H9 (cell line): ENCODE measurements around the gene DDX60. TPM values are rescaled to one million over a fixed set of nuclear protein-coding genes. Genes with fewer than 3 reads are reported as not detected.

Source experiments
- DNase-seq: peaks from one replicate; pipeline ENCODE4 v3.0.0-alpha.2; 2017
- H2AFZ ChIP-seq: one replicate; pipeline ENCODE4 v1.6.1; 2013; ENCODE audit warnings: mild to moderate bottlenecking, low read length, control low read depth, moderate library complexity
- H2AK5ac ChIP-seq: 2 replicates; pipeline ENCODE4 v1.6.1; 2013; ENCODE audit warnings: low read length, control low read depth, mixed read lengths; ENCODE audit not compliant: insufficient read length
- H2BK120ac ChIP-seq: one replicate; pipeline ENCODE4 v1.6.1; 2013; ENCODE audit warnings: low read depth, mild to moderate bottlenecking, low read length, control low read depth, inconsistent platforms; ENCODE audit not compliant: poor library complexity, severe bottlenecking
- H2BK12ac ChIP-seq: 2 replicates; pipeline ENCODE4 v1.6.1; 2013; ENCODE audit warnings: low read length, control low read depth, mixed read lengths, low read depth; ENCODE audit not compliant: insufficient read length
- H2BK15ac ChIP-seq: 2 replicates; pipeline ENCODE4 v1.6.1; 2013; ENCODE audit warnings: low read depth, low read length, control low read depth
- H2BK20ac ChIP-seq: one replicate; pipeline ENCODE4 v1.6.1; 2013; ENCODE audit warnings: low read depth, mild to moderate bottlenecking, low read length, control low read depth, inconsistent platforms; ENCODE audit not compliant: poor library complexity, severe bottlenecking
- H2BK5ac ChIP-seq: 2 replicates; pipeline ENCODE4 v1.6.1; 2013; ENCODE audit warnings: low read length, control low read depth, mixed read lengths; ENCODE audit not compliant: insufficient read length
- H3K14ac ChIP-seq: 2 replicates; pipeline ENCODE4 v1.6.1; 2013; ENCODE audit warnings: low read length, control low read depth; ENCODE audit not compliant: insufficient read depth
- H3K18ac ChIP-seq: 2 replicates; pipeline ENCODE4 v1.6.1; 2013; ENCODE audit warnings: low read depth, mild to moderate bottlenecking, mixed read lengths, low read length, control low read depth; ENCODE audit not compliant: insufficient read length
- H3K23ac ChIP-seq: 2 replicates; pipeline ENCODE4 v1.6.1; 2013; ENCODE audit warnings: low read length, control low read depth, mixed read lengths, low read depth; ENCODE audit not compliant: insufficient read length
- H3K23me2 ChIP-seq: 2 replicates; pipeline ENCODE4 v1.6.1; 2013; ENCODE audit warnings: low read depth, mild to moderate bottlenecking, mixed read lengths, low read length, control low read depth; ENCODE audit not compliant: insufficient read length, poor library complexity, severe bottlenecking
- H3K27ac ChIP-seq: 2 replicates; pipeline ENCODE4 v1.5.1; 2013; ENCODE audit warnings: low read length, control low read depth, mixed read lengths, low read depth; ENCODE audit not compliant: insufficient read length
- H3K27me3 ChIP-seq: 2 replicates; pipeline ENCODE4 v1.6.1; 2013; ENCODE audit warnings: low read length, control low read depth, inconsistent platforms; ENCODE audit not compliant: insufficient read depth
- H3K4ac ChIP-seq: 2 replicates; pipeline ENCODE4 v1.6.1; 2013; ENCODE audit warnings: low read depth, mild to moderate bottlenecking, control low read depth, inconsistent platforms, low read length, moderate library complexity
- H3K4me1 ChIP-seq: 2 replicates; pipeline ENCODE4 v1.6.1; 2013; ENCODE audit warnings: low read length, control low read depth, inconsistent platforms; ENCODE audit not compliant: insufficient read depth
- H3K4me2 ChIP-seq: 2 replicates; pipeline ENCODE4 v1.6.1; 2013; ENCODE audit warnings: low read length, control low read depth, mixed read lengths; ENCODE audit not compliant: insufficient read length, insufficient read depth
- H3K56ac ChIP-seq: 2 replicates; pipeline ENCODE4 v1.6.1; 2013; ENCODE audit warnings: low read depth, mild to moderate bottlenecking, mixed read lengths, low read length, control low read depth; ENCODE audit not compliant: insufficient read length
- H3K79me1 ChIP-seq: 2 replicates; pipeline ENCODE4 v1.6.1; 2013; ENCODE audit warnings: low read depth, mild to moderate bottlenecking, moderate library complexity, low read length, control low read depth, inconsistent platforms; ENCODE audit not compliant: insufficient read depth, poor library complexity, severe bottlenecking
- H3K79me2 ChIP-seq: 2 replicates; pipeline ENCODE4 v1.6.1; 2013; ENCODE audit warnings: low read length, control low read depth, inconsistent platforms; ENCODE audit not compliant: insufficient read depth
- H3K9ac ChIP-seq: 2 replicates; pipeline ENCODE4 v1.6.1; 2013; ENCODE audit warnings: low read length, control low read depth, mixed read lengths; ENCODE audit not compliant: insufficient read length; ENCODE audit errors: extremely low read depth
- H3K9me3 ChIP-seq: one replicate; pipeline ENCODE4 v1.6.1; 2013; ENCODE audit warnings: low read depth, low read length, inconsistent platforms; ENCODE audit not compliant: control insufficient read depth
- H3T11ph ChIP-seq: one replicate; pipeline ENCODE4 v1.6.1; 2013; ENCODE audit warnings: mild to moderate bottlenecking, low read length, control low read depth, inconsistent platforms
- H4K20me1 ChIP-seq: one replicate; pipeline ENCODE4 v1.6.1; 2013; ENCODE audit not compliant: control insufficient read depth, insufficient read length, insufficient read depth
- H4K5ac ChIP-seq: 2 replicates; pipeline ENCODE4 v1.6.1; 2013; ENCODE audit warnings: low read depth, mild to moderate bottlenecking, mixed read lengths, low read length, control low read depth; ENCODE audit not compliant: insufficient read length
- H4K8ac ChIP-seq: replicated peaks from 2 replicates; pipeline ENCODE4 v1.6.1; 2013; ENCODE audit warnings: low read length, control low read depth, mixed read lengths, low read depth; ENCODE audit not compliant: insufficient read length
- H4K91ac ChIP-seq: 2 replicates; pipeline ENCODE4 v1.6.1; 2013; ENCODE audit warnings: low read depth, mild to moderate bottlenecking, moderate library complexity, mixed read lengths, low read length, control low read depth; ENCODE audit not compliant: insufficient read length
- H3K27ac Mint-ChIP-seq, 3 experiments: 2 replicates in 2 of 3; 3 replicates in 1 of 3; pipeline ENCODE4 v1.8.0; 2020 to 2021; ENCODE audit warnings: mixed read lengths in 3 of 3, mild to moderate bottlenecking in 1 of 3, moderate library complexity in 1 of 3
- H3K27me3 Mint-ChIP-seq: 2 replicates; pipeline ENCODE4 v1.8.0; 2021; ENCODE audit warnings: low read depth, mild to moderate bottlenecking, moderate library complexity, mixed read lengths
- H3K36me3 Mint-ChIP-seq, 3 experiments: 2 replicates in 2 of 3; 3 replicates in 1 of 3; pipeline ENCODE4 v1.8.0; 2020 to 2021; ENCODE audit warnings: low read depth in 3 of 3, mixed read lengths in 3 of 3; ENCODE audit not compliant: insufficient read depth in 1 of 3
- H3K4me1 Mint-ChIP-seq, 2 experiments: 2 replicates each; pipeline ENCODE4 v1.8.0; 2020; ENCODE audit warnings: mixed read lengths in 2 of 2
- H3K4me3 Mint-ChIP-seq, 2 experiments: 2 replicates in 1 of 2; 3 replicates in 1 of 2; pipeline ENCODE4 v1.8.0; 2020 to 2021; ENCODE audit warnings: mild to moderate bottlenecking in 2 of 2, mixed read lengths in 2 of 2, moderate library complexity in 1 of 2
- H3K9me3 Mint-ChIP-seq, 2 experiments: 2 replicates in 1 of 2; 3 replicates in 1 of 2; pipeline ENCODE4 v1.8.0; 2020; ENCODE audit warnings: mild to moderate bottlenecking in 2 of 2, mixed read lengths in 2 of 2, moderate library complexity in 1 of 2
- WGBS: extraction: QIAGEN DNeasy Blood & Tissue Kit; methylation state at CpG from one replicate; pipeline ENCODE4 v1.1.7; 2013; ENCODE audit warnings: missing lambda C conversion rate, low lambda C conversion rate, mixed read lengths; ENCODE audit not compliant: insufficient read length; ENCODE audit errors: extremely low coverage; 5-methylcytosine and 5-hydroxymethylcytosine counted together
- total RNA-seq: library from RNA; stranded (reverse); gene quantifications from 2 replicates; pipeline ENCODE4 v1.2.1, GENCODE V29; 2021
- TF ChIP-seq, protein P1 (sequence below): fragments of 200-600 bp; sonication (generic); conservative IDR thresholded peaks from 3 replicates; pipeline ENCODE4 v1.8.0; 2021; ENCODE audit warnings: antibody characterized with exemption, mild to moderate bottlenecking

The DDX60 gene
- total RNA-seq, 1 experiment from 2014 or later = 3.9 TPM

DNA sequence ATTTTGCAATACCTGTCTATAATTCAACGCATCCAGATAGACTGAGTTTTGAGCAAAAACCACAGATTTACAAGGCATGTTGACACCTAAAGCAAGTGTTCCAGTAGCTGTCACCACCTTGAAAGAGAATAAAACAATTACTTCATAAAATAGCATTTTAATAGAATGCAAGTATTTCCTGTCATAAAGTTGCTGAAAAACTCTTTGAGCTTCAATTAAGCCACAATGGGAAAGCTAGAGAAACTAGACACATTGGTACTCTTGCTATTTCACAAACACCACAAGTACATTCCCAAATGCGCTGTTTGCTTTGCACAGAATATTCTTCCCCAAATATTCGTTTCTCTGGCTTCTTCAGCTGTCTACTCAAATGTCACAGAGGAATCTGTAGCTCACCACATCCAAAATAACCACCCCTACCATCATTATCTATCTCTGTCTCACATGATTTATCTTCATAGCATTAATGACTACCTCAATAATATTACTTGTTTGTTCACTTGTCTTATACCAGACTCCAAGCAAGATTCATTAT lies 70.3 kb downstream of the DDX60 start:
- no peak overlapping the region for H3K18ac ChIP-seq

More for the DNA sequence above, 70.3 kb downstream of the DDX60 start:
- no peak overlapping the region for H2BK20ac ChIP-seq
- H2BK5ac ChIP-seq = no peak overlapping the region
- no peak overlapping the region for H3K27ac ChIP-seq
- H3K56ac ChIP-seq = no peak overlapping the region
- H3K23me2 ChIP-seq = no peaks in the 10 kb centered on the region
- no peak overlapping the region for H2BK15ac ChIP-seq
- no peak overlapping the region for H4K8ac ChIP-seq
- no peaks in the 10 kb centered on the region for H3K27me3 Mint-ChIP-seq
- H3K27ac Mint-ChIP-seq = no peak overlapping the region
- no peaks in the 10 kb centered on the region for H3K79me2 ChIP-seq
- no peaks in the 10 kb centered on the region for H3K4me1 Mint-ChIP-seq
- no peak overlapping the region for H3K4ac ChIP-seq
- no peak overlapping the region for H2BK120ac ChIP-seq
- no peaks in the 10 kb centered on the region for H3K79me1 ChIP-seq
- H2BK12ac ChIP-seq = no peak overlapping the region
- H3K4me3 Mint-ChIP-seq = no peak overlapping the region
- TF ChIP-seq, protein P1, sequence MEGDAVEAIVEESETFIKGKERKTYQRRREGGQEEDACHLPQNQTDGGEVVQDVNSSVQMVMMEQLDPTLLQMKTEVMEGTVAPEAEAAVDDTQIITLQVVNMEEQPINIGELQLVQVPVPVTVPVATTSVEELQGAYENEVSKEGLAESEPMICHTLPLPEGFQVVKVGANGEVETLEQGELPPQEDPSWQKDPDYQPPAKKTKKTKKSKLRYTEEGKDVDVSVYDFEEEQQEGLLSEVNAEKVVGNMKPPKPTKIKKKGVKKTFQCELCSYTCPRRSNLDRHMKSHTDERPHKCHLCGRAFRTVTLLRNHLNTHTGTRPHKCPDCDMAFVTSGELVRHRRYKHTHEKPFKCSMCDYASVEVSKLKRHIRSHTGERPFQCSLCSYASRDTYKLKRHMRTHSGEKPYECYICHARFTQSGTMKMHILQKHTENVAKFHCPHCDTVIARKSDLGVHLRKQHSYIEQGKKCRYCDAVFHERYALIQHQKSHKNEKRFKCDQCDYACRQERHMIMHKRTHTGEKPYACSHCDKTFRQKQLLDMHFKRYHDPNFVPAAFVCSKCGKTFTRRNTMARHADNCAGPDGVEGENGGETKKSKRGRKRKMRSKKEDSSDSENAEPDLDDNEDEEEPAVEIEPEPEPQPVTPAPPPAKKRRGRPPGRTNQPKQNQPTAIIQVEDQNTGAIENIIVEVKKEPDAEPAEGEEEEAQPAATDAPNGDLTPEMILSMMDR = no peak
- H3K9me3 Mint-ChIP-seq = peaks cover 6 to 7% of the 10 kb centered on the region in 2 experiments
- WGBS = no CpG with 5 or more reads among the region's 3 CpGs
- H3K4me1 ChIP-seq = no peaks in the 10 kb centered on the region
- H2AFZ ChIP-seq = no peak overlapping the region
- no peak overlapping the region for H3K23ac ChIP-seq
- peaks cover 5 to 7% (median 7%) of the 10 kb centered on the region in 3 experiments; a peak in 5 of 7 replicates for H3K36me3 Mint-ChIP-seq
- H3K27me3 ChIP-seq = no peaks in the 10 kb centered on the region
- H3K14ac ChIP-seq = no peak overlapping the region
- H3K4me2 ChIP-seq = no peak overlapping the region
- no peaks in the 10 kb centered on the region for H4K20me1 ChIP-seq
- no peak overlapping the region for H4K91ac ChIP-seq
- H3K9ac ChIP-seq = no peak overlapping the region
- no peak for DNase-seq
- no peak overlapping the region for H3T11ph ChIP-seq
- H4K5ac ChIP-seq = no peak overlapping the region
- no peak overlapping the region for H2AK5ac ChIP-seq
- no peaks in the 10 kb centered on the region for H3K9me3 ChIP-seq
